ENCODE results near the gene NT5E.

Gene NT5E

DNA sequence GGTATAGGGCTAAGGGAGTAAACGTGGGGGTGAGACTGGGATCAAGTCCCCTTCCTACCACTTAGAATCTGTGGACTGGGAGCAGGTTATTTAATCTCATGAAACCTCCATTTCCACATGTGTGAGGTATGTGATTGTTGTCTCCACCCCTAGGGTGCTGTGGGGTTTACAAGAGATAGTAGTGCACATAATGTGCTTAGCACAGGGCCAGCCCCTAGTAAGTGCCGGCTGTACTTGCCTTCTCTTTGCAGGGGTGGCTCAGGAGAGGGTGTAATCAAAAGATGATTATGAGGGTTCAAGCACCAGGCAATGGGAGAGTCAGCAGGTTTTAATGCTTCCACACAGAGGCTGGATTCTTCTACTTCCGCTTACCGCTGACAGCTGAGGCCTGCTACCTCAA lies 6.9 kb downstream of the NT5E start:
- DNase-seq (ENCODE audit: low read depth, low spot score) = no peak
- no peak overlapping the region for H3K4me3 ChIP-seq (ENCODE audit: low read depth, low read length)
- TF ChIP-seq, protein P1, sequence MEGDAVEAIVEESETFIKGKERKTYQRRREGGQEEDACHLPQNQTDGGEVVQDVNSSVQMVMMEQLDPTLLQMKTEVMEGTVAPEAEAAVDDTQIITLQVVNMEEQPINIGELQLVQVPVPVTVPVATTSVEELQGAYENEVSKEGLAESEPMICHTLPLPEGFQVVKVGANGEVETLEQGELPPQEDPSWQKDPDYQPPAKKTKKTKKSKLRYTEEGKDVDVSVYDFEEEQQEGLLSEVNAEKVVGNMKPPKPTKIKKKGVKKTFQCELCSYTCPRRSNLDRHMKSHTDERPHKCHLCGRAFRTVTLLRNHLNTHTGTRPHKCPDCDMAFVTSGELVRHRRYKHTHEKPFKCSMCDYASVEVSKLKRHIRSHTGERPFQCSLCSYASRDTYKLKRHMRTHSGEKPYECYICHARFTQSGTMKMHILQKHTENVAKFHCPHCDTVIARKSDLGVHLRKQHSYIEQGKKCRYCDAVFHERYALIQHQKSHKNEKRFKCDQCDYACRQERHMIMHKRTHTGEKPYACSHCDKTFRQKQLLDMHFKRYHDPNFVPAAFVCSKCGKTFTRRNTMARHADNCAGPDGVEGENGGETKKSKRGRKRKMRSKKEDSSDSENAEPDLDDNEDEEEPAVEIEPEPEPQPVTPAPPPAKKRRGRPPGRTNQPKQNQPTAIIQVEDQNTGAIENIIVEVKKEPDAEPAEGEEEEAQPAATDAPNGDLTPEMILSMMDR (IDR thresholded peaks at IDR 0.05; ENCODE audit: low read depth, low read length) = no peak
- in situ Hi-C loops (cut with HindIII; ENCODE audit: low sequenced_read_pairs) = no loop called here

DNA sequence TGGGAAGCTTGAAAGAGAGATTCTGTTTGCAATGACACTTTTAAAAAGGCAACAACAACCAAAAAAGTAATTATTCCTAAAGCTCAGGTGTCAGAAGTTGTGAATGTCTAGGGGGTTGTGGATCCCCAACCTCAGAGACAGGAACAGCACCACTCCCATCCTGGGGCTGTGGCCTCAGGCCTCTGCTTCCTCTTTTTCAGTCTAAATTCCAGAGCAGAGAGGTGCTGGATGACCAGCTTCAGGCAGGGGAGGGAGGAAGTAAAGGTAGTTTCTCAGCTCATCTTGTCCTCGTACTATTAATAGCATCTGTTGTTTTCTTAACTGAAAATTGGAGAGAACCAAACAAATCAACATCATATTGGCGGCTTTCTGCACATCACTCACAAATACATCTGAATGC lies 8.3 kb downstream of the NT5E start:
- TF ChIP-seq, protein P1 (IDR thresholded peaks at IDR 0.05; ENCODE audit: low read depth, low read length) = no peak
- DNase-seq (ENCODE audit: low read depth, low spot score) = no peak
- in situ Hi-C loops (cut with HindIII; ENCODE audit: low sequenced_read_pairs) = no loop called here
- H3K4me3 ChIP-seq (ENCODE audit: low read depth, low read length) = no peak overlapping the region

DNA sequence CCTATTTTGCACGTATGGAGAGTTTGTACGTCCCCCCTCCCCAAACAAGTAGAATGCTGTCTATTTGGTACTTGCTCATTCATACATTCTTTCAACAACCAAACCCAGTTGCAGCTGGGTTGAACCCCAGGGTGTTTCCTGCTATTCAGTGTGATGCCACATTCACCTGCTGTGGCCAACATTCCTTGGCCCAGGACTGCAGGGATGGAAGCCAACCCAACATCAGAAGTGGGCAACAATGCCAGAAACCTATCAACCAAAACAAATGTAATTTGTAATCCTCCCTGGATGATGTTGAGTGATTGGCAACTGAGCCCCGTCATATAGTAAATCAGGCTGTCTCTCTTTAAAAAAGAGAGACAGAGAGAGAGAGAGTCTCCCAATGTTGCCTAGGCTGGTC lies 8.9 kb downstream of the NT5E start:
- no peak overlapping the region for H3K4me3 ChIP-seq (ENCODE audit: low read depth, low read length)
- peak; percentile 59 for DNase-seq (ENCODE audit: low read depth, low spot score)
- in situ Hi-C loops (cut with HindIII; ENCODE audit: low sequenced_read_pairs) = no loop called here
- TF ChIP-seq, protein P1 (IDR thresholded peaks at IDR 0.05; ENCODE audit: low read depth, low read length) = no peak

DNA sequence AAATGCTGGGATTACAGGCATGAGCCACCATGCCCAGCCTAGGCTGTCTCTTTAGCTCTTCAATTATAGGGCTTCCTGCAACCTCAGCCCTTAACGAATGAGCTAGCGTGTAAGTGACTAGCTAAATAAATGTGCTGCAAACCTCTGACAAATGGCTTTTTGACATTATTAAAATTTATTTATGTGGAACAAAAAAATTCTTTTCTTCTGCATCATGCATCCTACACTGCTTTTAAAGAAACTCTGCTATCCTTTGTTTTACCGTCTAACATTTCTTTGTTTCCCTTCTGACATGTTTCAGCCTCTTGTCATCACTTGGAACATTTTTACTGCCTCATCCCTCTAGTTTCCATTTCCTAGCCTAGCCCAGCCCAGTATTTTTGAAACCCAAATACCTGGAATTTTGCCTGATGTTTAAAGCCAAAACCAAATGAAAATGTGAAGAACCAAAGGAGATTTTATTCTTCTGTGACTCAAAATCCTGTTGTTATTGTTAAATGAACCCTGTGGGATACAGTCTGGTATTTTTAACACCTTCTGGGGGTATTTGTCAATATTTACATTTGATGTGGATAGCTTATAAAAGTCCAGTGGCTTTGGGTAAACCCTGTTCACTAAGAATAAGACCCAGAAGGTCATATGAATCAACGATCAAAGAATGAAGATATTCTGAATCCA lies 9.5 kb downstream of the NT5E start:
- in situ Hi-C loops (cut with HindIII; ENCODE audit: low sequenced_read_pairs) = no loop called here
- H3K4me3 ChIP-seq (ENCODE audit: low read depth, low read length) = no peak overlapping the region
- TF ChIP-seq, protein P1 (IDR thresholded peaks at IDR 0.05; ENCODE audit: low read depth, low read length) = no peak
- DNase-seq (ENCODE audit: low read depth, low spot score) = peak; percentile 91

DNA sequence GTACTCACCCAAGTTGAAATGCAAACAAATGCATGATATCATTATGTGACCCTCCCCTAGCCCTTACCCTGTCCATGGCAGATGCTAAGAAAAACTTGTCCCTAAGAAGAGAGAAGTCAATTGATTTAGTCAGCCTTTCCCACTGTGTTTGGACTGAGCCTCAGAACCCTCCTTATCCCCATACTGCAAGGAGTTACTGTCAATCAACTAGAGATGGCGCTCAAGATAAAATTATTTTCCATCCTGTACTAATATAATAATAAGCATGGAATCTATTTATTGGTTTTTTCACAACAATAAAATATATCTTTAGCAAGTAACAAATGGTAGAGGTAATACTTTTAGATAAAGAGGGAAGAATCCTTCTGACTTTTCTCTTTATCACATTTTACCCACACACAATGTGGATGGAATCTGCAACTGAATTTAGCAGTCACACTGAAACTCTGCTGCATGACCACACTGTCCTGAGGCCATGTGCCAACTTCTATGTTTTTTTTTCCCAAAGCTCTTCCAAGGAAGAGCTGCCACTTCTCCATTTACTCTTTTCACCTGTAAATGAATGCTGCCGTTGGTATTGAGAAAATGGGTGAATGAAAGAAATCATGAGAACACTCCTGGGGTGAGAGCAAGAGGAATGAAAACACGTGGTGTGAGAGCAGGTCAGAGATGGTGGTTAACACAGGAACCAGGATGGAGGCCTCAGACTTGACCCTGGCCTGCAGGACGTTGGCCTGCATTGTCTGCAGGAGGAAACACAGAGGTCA lies 10.5 kb downstream of the NT5E start:
- H3K4me3 ChIP-seq (ENCODE audit: low read depth, low read length) = no peak overlapping the region
- peak; percentile 53 for DNase-seq (ENCODE audit: low read depth, low spot score)
- TF ChIP-seq, protein P1 (IDR thresholded peaks at IDR 0.05; ENCODE audit: low read depth, low read length) = no peak
- in situ Hi-C loops (cut with HindIII; ENCODE audit: low sequenced_read_pairs) = no loop called here

DNA sequence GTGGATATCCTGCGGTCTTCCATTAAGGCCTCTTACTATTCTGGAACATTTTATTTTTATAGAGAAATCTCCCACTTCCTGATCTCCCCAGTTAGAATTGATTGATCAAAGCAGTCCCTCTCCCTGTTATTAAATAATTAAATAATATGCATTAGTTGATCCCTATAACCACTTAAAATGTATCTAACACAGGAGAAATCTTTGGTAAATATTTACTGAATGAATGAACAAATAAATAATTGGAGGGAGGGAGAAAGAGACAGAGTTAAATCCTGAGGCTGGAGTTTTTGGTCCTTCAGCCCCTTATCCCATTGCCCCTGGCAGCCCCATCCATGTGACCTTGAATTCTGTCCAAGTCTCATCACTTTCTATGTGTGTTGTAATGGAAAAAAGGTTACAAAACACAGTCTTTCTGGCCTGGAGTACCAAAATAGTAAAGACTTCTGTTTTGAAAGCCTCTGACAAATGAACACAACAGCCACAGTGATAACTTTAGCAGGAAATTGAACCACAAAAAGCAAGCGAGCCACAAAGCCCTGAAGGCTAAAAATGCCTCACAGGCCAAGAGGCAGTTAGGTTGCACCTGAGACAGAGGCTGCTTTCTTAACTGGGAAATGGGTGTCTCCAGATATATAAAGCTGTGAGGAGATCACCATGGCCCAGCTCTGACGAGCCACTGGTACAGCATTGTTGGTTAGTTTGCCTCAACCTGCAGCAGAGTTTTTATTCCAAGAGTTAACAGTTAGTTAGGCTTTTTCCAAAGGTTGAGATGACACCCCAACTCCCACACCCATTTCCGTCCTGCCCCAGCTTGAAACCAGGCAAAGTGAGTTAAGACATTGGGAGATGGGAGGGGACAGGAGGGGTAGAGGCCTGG lies 11.3 kb downstream of the NT5E start:
- in situ Hi-C loops (cut with HindIII; ENCODE audit: low sequenced_read_pairs) = no loop called here
- peak; percentile 66 for DNase-seq (ENCODE audit: low read depth, low spot score)
- no peak overlapping the region for H3K4me3 ChIP-seq (ENCODE audit: low read depth, low read length)
- TF ChIP-seq, protein P1 (IDR thresholded peaks at IDR 0.05; ENCODE audit: low read depth, low read length) = no peak
